Transverse colon (tissue), 4 donors: ENCODE measurements around the gene HSD11B1. TPM values are rescaled to one million over a fixed set of nuclear protein-coding genes. Genes with fewer than 3 reads are reported as not detected.

Experiments
- DNase-seq: peaks from one replicate; pipeline ENCODE4 v3.0.0-alpha.2; 2019
- H3K27ac ChIP-seq, 4 donors: fragments of 200-600 bp; sonication (generic); 2 replicates each; pipeline ENCODE4 v1.5.1; 2016 to 2018; ENCODE audit warnings: inconsistent platforms in 4 of 4
- H3K27me3 ChIP-seq: fragments of 200-600 bp; sonication (generic); 2 replicates; pipeline ENCODE4 v1.5.1; 2017; ENCODE audit warnings: inconsistent platforms
- H3K36me3 ChIP-seq, 4 donors: fragments of 200-600 bp; sonication (generic); 2 replicates each; pipeline ENCODE4 v1.5.1; 2017 to 2019; ENCODE audit warnings: inconsistent platforms in 4 of 4
- H3K4me1 ChIP-seq, 4 donors: fragments of 200-600 bp; sonication (generic); 2 replicates each; pipeline ENCODE4 v1.5.1; 2017 to 2020; ENCODE audit warnings: inconsistent platforms in 4 of 4
- H3K4me3 ChIP-seq, 4 donors: fragments of 200-600 bp; sonication (generic); 1 replicate in 1 of 4; 2 replicates in 3 of 4; pipeline versions ENCODE4 v1.5.1 to v1.6.1; 2017 to 2019; ENCODE audit warnings: inconsistent platforms in 4 of 4
- H3K9me3 ChIP-seq, 2 donors: fragments of 200-600 bp; sonication (generic); 2 replicates each; pipeline ENCODE4 v1.5.1; 2017 to 2019; ENCODE audit warnings: inconsistent platforms in 2 of 2
- EP300 ChIP-seq: sonication (generic); formaldehyde crosslinking; IDR thresholded peaks from one replicate; pipeline ENCODE4 v1.6.1; 2017; ENCODE audit warnings: antibody characterized with exemption, low read depth
- POLR2A ChIP-seq: fragments of 450-650 bp; IDR thresholded peaks from one replicate; pipeline ENCODE4 v1.6.1; 2016; ENCODE audit warnings: antibody characterized with exemption, mild to moderate bottlenecking, moderate library complexity
- POLR2AphosphoS5 ChIP-seq, 3 donors: sonication (generic); formaldehyde crosslinking; IDR thresholded peaks; one replicate each; pipeline ENCODE4 v1.6.1; 2016; ENCODE audit warnings: antibody characterized with exemption in 3 of 3
- WGBS, 2 donors: methylation state at CpG; one replicate each; pipeline ENCODE4 v1.1.5; 2018; ENCODE audit warnings: low coverage in 1 of 2; 5-methylcytosine and 5-hydroxymethylcytosine counted together
- in situ Hi-C, 4 donors: fragments of 200-750 bp; cut with MboI; loops; one replicate each; pipeline versions ENCODE4 v1.15.0 to v1.15.1; 2017; ENCODE audit warnings: low sequenced_read_pairs in 3 of 4, low pct_ligation_motif_present in 1 of 4, low pct_unique_long_range_greater_than_20kb in 1 of 4
- intact Hi-C: fragments of 100-400 bp; cut with DNase I; formaldehyde crosslinking; loops from one replicate; pipeline ENCODE4 v1.15.1; 2023; ENCODE audit warnings: low total_unique reads
- total RNA-seq, 4 donors: library from RNA; depleted of rRNA; stranded (reverse); fragments of >200 nt; gene quantifications; one replicate each; pipeline ENCODE4 v1.1.0, GENCODE V29; 2016
- TF ChIP-seq, protein P1 (sequence below), 5 experiments: fragments of 200-600 bp in 3 of 5; fragments of 450-650 bp in 2 of 5; sonication (generic) in 3 of 5; IDR thresholded peaks; 1 replicate in 2 of 5; 2 replicates in 3 of 5; pipeline ENCODE4 v1.5.1; 2016 to 2017; ENCODE audit warnings: antibody characterized with exemption in 5 of 5, inconsistent platforms in 3 of 5, mild to moderate bottlenecking in 2 of 5, moderate library complexity in 1 of 5

Gene HSD11B1
- total RNA-seq, 4 donors from 2014 or later = 1.5 to 3.7 (median 2.6) TPM; not detected in 1

DNA sequence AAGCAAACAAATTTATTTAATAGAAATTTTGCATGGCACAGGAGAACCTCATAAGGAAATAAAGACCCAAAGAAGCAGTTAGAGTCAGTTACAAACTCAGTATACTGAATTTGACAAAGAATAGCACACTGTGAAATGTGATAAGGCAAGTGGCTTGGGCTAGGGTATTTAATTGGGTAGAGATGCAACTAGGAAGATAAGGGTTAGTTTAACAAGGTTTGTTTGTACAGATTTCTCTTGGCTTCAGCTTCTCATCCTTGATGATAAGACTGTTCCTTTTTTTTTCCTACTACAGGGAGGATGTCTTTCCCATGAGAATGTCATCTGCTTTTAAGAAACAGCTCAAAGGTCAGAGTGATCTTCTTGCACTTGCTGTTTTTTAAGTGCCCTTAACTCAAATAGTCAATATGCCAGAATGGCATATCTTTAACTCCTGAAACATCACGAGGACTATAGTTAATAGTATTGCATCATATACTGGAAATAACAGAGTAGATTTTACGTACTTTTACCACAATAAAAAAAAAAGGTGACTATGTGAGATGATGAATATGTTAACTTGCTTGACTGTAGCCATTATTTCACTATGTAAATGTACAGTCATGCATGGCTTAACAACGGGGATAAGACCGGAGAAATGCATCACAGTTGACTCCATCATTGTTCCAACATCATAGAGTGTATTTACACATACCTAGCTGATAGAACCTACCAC lies 42.0 kb downstream of the HSD11B1 start:
- no peak overlapping the region for H3K27ac ChIP-seq
- in situ Hi-C loops = no loop called here

DNA sequence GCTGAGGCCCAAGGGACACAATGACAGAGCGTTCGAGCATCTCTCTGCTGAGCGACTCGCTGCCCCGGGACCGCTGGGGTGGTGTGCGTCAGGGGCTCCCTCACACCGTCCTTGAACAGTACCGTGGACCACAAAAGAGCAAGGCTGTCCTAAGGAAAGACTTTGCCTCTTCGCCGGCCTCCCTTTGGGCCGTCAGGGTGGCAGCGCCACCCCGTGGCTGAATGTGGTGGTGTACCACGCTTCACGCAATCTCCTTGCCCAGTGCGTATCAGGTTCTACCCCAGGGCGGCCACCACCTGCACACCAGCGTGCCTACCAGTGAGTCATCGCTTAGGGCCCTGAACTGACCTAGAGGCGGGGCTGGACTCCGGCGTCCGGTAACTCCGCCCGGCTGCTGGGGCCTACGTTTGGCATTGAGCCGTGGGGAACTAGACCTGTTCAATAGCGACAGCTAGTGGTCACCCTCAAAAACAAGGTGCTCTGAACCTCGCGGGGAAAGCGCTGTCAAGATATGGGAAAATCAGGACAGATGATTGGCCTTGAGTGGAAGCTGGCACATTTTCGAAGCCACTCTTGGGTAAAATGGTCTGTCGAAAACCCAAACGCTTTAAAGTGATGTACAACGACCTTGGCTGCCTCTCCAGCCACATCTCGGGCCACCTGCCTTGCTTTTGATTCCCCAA lies 43.1 kb downstream of the HSD11B1 start:
- peak overlapping the region in 2 of 4 donors; percentile 13 to 36 for H3K4me3 ChIP-seq

More for the DNA sequence above, 42.0 kb downstream of the HSD11B1 start:
- TF ChIP-seq POLR2A (no peak), EP300 (no peak), POLR2AphosphoS5 (IDR thresholded peaks at IDR 0.05) (no peak)
- TF ChIP-seq, protein P1, sequence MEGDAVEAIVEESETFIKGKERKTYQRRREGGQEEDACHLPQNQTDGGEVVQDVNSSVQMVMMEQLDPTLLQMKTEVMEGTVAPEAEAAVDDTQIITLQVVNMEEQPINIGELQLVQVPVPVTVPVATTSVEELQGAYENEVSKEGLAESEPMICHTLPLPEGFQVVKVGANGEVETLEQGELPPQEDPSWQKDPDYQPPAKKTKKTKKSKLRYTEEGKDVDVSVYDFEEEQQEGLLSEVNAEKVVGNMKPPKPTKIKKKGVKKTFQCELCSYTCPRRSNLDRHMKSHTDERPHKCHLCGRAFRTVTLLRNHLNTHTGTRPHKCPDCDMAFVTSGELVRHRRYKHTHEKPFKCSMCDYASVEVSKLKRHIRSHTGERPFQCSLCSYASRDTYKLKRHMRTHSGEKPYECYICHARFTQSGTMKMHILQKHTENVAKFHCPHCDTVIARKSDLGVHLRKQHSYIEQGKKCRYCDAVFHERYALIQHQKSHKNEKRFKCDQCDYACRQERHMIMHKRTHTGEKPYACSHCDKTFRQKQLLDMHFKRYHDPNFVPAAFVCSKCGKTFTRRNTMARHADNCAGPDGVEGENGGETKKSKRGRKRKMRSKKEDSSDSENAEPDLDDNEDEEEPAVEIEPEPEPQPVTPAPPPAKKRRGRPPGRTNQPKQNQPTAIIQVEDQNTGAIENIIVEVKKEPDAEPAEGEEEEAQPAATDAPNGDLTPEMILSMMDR (IDR thresholded peaks at IDR 0.05) = no peak
- no peaks in the 10 kb centered on the region for H3K9me3 ChIP-seq
- no peak overlapping the region for H3K4me3 ChIP-seq
- H3K27me3 ChIP-seq = no peaks in the 10 kb centered on the region
- intact Hi-C loops = loop anchor here (5.0 kb wide), 1 partner anchor 169 kb away; no protein-coding TSS in a partner anchor
- H3K4me1 ChIP-seq = peaks cover 0 to 11% (median 2%) of the 10 kb centered on the region in 4 donors
- DNase-seq = no peak
- no peaks in the 10 kb centered on the region for H3K36me3 ChIP-seq
- 54 to 69% methylated on average over 4 of the region's 4 CpGs for WGBS, 2 donors

DNA sequence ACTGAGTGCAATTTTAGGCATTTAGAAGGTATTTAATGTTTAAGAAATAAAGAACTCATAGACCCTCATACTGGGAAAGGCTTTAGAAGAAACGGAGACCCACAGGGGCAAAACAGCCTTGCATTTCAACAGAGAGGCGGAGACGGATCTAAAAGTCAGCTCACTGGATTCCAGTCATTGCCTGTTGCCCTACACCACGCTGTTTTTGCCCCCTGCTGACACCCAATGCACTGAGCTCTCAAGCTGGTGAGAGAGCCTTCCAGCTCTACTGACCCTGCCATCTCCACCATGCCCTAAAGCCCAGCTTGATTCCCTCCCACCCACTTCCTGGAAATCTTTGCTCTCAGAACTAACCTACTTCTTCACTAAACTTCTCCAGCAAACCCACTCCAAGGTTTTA lies 44.0 kb downstream of the HSD11B1 start:
- intact Hi-C loops (loop anchor here (5.0 kb wide), 1 partner anchor 171 kb away; no protein-coding TSS in a partner anchor), in situ Hi-C loops (no loop called here)
- H3K4me1 ChIP-seq = peaks cover 0 to 7% (median 2%) of the 10 kb centered on the region in 4 donors
- TF ChIP-seq EP300 (no peak), POLR2AphosphoS5 (IDR thresholded peaks at IDR 0.05) (no peak), POLR2A (no peak)
- TF ChIP-seq, protein P1 (IDR thresholded peaks at IDR 0.05) = no peak
- WGBS, 2 donors = 76 to 86% methylated on average over 4 of the region's 4 CpGs
- no peak overlapping the region for H3K4me3 ChIP-seq
- H3K9me3 ChIP-seq = no peaks in the 10 kb centered on the region
- H3K36me3 ChIP-seq = no peaks in the 10 kb centered on the region
- H3K27me3 ChIP-seq = no peaks in the 10 kb centered on the region
- DNase-seq = no peak
- no peak overlapping the region for H3K27ac ChIP-seq

More for the DNA sequence above, 43.1 kb downstream of the HSD11B1 start:
- DNase-seq = peak; percentile 97
- TF ChIP-seq POLR2A (no peak), POLR2AphosphoS5 (IDR thresholded peaks at IDR 0.05) (peak; percentile 16 to 65 (median 47)), EP300 (no peak)
- TF ChIP-seq, protein P1 (IDR thresholded peaks at IDR 0.05) = peak; percentile 85 to 99 (median 92)
- Histone ChIP-seq H3K9me3 (no peaks in the 10 kb centered on the region), H3K27ac (peak overlapping the region; percentile 11 to 51 (median 18)), H3K27me3 (no peaks in the 10 kb centered on the region), H3K4me1 (peaks cover 0 to 7% (median 2%) of the 10 kb centered on the region in 4 donors), H3K36me3 (no peaks in the 10 kb centered on the region)
- WGBS, 2 donors = 0 to 8% methylated on average over 4 to 35 of the region's 37 CpGs
- intact Hi-C loops = loop anchor here (5.0 kb wide), 1 partner anchor 170 kb away; no protein-coding TSS in a partner anchor
- in situ Hi-C loops = no loop called here

DNA sequence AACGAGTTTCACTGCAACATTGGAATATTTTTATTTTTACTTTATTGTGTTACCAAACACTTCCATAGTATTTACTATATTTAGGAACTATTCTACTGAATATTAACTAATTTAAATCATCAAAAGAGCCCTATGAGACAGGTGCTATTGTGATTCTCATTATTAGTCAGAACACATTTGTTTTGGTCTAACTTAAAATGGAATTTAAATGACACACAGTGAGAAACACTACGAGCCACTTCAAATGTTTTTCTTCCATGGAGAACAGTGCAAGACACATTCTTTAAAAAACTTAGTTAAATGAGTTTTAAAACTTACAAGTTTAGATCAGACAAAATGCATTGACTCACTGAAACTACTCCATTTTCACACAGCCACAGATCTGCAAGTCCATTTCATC lies 44.6 kb downstream of the HSD11B1 start:
- H3K27ac ChIP-seq = no peak overlapping the region

More for the DNA sequence above, 44.6 kb downstream of the HSD11B1 start:
- DNase-seq = no peak
- 58 to 65% methylated on average over 2 of the region's 2 CpGs for WGBS, 2 donors
- H3K4me3 ChIP-seq = no peak overlapping the region
- H3K27me3 ChIP-seq = no peaks in the 10 kb centered on the region
- H3K36me3 ChIP-seq = no peaks in the 10 kb centered on the region
- peaks cover 0 to 7% (median 2%) of the 10 kb centered on the region in 4 donors for H3K4me1 ChIP-seq
- no peaks in the 10 kb centered on the region for H3K9me3 ChIP-seq
- intact Hi-C loops (loop anchor here (5.0 kb wide), 1 partner anchor 172 kb away; no protein-coding TSS in a partner anchor), in situ Hi-C loops (no loop called here)
- no peak for TF ChIP-seq POLR2A
- no peak for TF ChIP-seq POLR2AphosphoS5 (IDR thresholded peaks at IDR 0.05)
- no peak for TF ChIP-seq EP300
- TF ChIP-seq, protein P1 (IDR thresholded peaks at IDR 0.05) = no peak
